KMS-11 (cell line): ENCODE data around the gene COPS8.

Experiments
- H2AFZ ChIP-seq: fragments of 200-600 bp; sonication (generic); 2 replicates; pipeline ENCODE4 v1.6.1; 2016; ENCODE audit warnings: antibody characterized with exemption, mixed run types, low read depth
- H3K27ac ChIP-seq: fragments of 200-600 bp; sonication (generic); 2 replicates; pipeline ENCODE4 v1.6.1; 2016; ENCODE audit warnings: mild to moderate bottlenecking, mixed run types
- H3K27me3 ChIP-seq: fragments of 200-600 bp; sonication (generic); 2 replicates; pipeline ENCODE4 v1.6.1; 2017; ENCODE audit warnings: mild to moderate bottlenecking, low read depth, mixed run types, moderate library complexity; ENCODE audit not compliant: insufficient read depth
- H3K36me3 ChIP-seq: fragments of 200-600 bp; sonication (generic); 2 replicates; pipeline ENCODE4 v1.6.1; 2017; ENCODE audit warnings: mild to moderate bottlenecking, mixed run types; ENCODE audit not compliant: insufficient read depth
- H3K4me1 ChIP-seq: fragments of 200-600 bp; sonication (generic); 2 replicates; pipeline ENCODE4 v1.6.1; 2016; ENCODE audit warnings: mild to moderate bottlenecking, low read depth, mixed run types; ENCODE audit not compliant: poor library complexity, severe bottlenecking
- H3K4me2 ChIP-seq: fragments of 200-600 bp; sonication (generic); 2 replicates; pipeline ENCODE4 v1.7.0; 2016; ENCODE audit warnings: mild to moderate bottlenecking, mixed run types
- H3K4me3 ChIP-seq: fragments of 200-600 bp; sonication (generic); IDR thresholded peaks from 2 replicates; pipeline ENCODE4 v1.6.1; 2017; ENCODE audit warnings: low read depth, low read length, mixed read lengths; ENCODE audit not compliant: insufficient read depth
- H3K79me2 ChIP-seq: fragments of 200-600 bp; sonication (generic); 2 replicates; pipeline ENCODE4 v1.6.1; 2016; ENCODE audit warnings: low read depth, mixed run types; ENCODE audit not compliant: insufficient read depth
- H3K9ac ChIP-seq: fragments of 200-600 bp; sonication (generic); 2 replicates; pipeline ENCODE4 v1.6.1; 2016; ENCODE audit warnings: mild to moderate bottlenecking, mixed run types
- H4K20me1 ChIP-seq: fragments of 200-600 bp; sonication (generic); 2 replicates; pipeline ENCODE4 v1.6.1; 2016; ENCODE audit warnings: mild to moderate bottlenecking, mixed run types; ENCODE audit not compliant: insufficient read depth
- TF ChIP-seq, protein P1 (sequence below): fragments of 200-600 bp; sonication (generic); conservative IDR thresholded peaks from 2 replicates; pipeline ENCODE4 v1.6.1; 2017; ENCODE audit warnings: low read depth, mild to moderate bottlenecking, antibody characterized with exemption, low read length, moderate library complexity, mixed read lengths

The COPS8 gene

GRCh38 chr2:237097911-237098702 is 12.4 kb downstream of the COPS8 start:
- Histone ChIP-seq H2AFZ (no peak overlapping the region), H4K20me1 (no peaks in the 10 kb centered on the region), H3K9ac (no peak overlapping the region), H3K79me2 (0 out of 2 replicates have a peak, but pooled peaks cover 7% of the 10 kb centered on the region), H3K27ac (no peak overlapping the region), H3K4me2 (no peak overlapping the region), H3K27me3 (no peaks in the 10 kb centered on the region), H3K4me3 (no peak overlapping the region), H3K36me3 (0 out of 2 replicates have a peak, but pooled peaks cover 5% of the 10 kb centered on the region), H3K4me1 (no peaks in the 10 kb centered on the region)
- TF ChIP-seq, protein P1, sequence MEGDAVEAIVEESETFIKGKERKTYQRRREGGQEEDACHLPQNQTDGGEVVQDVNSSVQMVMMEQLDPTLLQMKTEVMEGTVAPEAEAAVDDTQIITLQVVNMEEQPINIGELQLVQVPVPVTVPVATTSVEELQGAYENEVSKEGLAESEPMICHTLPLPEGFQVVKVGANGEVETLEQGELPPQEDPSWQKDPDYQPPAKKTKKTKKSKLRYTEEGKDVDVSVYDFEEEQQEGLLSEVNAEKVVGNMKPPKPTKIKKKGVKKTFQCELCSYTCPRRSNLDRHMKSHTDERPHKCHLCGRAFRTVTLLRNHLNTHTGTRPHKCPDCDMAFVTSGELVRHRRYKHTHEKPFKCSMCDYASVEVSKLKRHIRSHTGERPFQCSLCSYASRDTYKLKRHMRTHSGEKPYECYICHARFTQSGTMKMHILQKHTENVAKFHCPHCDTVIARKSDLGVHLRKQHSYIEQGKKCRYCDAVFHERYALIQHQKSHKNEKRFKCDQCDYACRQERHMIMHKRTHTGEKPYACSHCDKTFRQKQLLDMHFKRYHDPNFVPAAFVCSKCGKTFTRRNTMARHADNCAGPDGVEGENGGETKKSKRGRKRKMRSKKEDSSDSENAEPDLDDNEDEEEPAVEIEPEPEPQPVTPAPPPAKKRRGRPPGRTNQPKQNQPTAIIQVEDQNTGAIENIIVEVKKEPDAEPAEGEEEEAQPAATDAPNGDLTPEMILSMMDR, result no peak

DNA sequence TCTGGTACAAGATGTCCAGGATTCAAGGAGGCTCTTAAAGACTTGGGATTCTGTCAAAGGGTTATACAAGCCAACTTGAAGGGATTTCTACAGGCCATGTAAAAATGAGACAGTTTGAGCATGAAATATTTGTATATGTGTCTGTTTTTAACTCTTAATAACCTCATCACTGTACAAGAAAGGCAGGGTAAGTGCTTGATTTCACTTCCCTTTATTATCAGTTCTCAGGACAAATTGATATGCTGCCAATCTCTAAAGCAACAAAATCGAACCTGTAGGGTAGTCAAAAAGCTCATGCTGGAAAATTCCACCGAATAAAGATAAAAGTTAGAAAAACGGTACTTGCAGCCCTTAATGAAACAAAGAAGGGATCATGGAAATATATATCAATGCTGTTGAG is 14.1 kb downstream of the COPS8 start:
- Histone ChIP-seq H3K27ac (no peak overlapping the region), H3K9ac (no peak overlapping the region), H3K27me3 (no peaks in the 10 kb centered on the region), H3K4me2 (no peak overlapping the region), H3K4me3 (no peak overlapping the region), H3K4me1 (no peaks in the 10 kb centered on the region), H3K79me2 (no peaks in the 10 kb centered on the region), H2AFZ (no peak overlapping the region), H4K20me1 (no peaks in the 10 kb centered on the region), H3K36me3 (0 out of 2 replicates have a peak, but pooled peaks cover 5% of the 10 kb centered on the region)
- TF ChIP-seq, protein P1, result no peak

DNA sequence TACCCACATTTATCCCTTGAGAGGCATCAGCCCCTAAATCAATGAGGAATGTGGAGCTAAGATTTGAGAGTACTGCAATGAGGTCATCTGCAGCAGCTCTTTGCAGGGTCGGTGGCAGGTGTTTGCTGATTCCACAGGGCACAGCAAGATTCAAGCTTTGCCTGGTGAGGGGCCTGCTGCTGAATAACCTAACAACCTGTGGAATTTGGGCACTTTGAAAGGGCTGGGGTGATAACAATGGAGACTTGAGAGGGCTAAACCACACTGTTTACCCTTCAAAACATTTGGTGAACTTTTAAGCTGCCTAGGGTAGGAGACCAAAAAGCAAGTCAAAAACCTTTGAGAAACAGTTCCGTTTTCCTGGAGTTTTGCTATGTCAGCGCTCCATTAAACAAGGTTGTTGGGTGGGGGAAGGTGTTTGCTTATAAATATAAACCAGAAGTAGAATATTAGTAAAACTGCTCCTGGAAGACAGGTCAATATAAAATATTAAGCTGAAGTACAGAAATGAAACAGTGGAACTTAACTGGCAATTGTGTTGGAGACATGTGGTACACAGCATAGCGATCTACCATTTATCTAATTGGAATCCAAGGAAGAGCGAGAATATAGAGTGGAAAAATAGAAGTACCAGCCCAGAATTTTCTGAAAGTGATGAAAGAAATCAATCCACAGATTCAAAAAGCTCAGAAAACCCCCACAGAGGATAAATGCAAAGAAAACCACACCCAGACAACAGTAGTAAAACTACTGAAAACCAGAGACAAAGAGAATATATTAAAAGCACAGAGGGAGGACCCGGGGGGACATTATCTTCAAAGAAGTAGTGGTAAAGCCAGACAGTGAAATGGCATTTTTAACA is 15.7 kb downstream of the COPS8 start:
- TF ChIP-seq, protein P1, result no peak
- H2AFZ ChIP-seq, result no peak overlapping the region
- no peak overlapping the region for H3K9ac ChIP-seq
- H3K27ac ChIP-seq, result no peak overlapping the region
- H3K36me3 ChIP-seq, result 0 out of 2 replicates have a peak, but pooled peaks cover 5% of the 10 kb centered on the region
- no peaks in the 10 kb centered on the region for H3K79me2 ChIP-seq
- H3K4me2 ChIP-seq, result no peak overlapping the region
- no peaks in the 10 kb centered on the region for H4K20me1 ChIP-seq
- H3K4me3 ChIP-seq, result no peak overlapping the region
- no peaks in the 10 kb centered on the region for H3K4me1 ChIP-seq
- no peaks in the 10 kb centered on the region for H3K27me3 ChIP-seq

DNA sequence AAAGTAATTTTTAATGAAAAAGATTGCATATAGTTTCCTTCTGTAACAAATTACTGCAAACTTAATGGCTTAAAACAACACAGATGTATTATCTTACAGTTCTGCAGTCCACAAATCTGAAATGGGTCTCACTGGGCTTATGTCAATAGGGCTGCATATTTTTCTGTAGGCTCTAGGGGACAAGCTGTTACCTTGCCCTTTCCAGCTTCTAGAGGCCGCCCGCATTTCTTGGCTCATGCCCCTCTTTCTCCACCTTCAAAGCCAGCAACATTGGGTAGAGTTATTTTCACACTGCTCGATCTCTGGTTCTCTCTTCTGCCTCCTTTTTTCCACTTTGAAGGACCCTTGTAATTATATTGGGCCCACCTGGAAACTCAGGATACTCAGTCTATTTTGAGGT is 16.7 kb downstream of the COPS8 start:
- no peaks in the 10 kb centered on the region for H3K27me3 ChIP-seq
- H3K9ac ChIP-seq, result no peak overlapping the region
- no peaks in the 10 kb centered on the region for H4K20me1 ChIP-seq
- H3K4me3 ChIP-seq, result no peak overlapping the region
- TF ChIP-seq, protein P1, result no peak
- H3K27ac ChIP-seq, result no peak overlapping the region
- H3K4me2 ChIP-seq, result no peak overlapping the region
- H3K36me3 ChIP-seq, result 0 out of 2 replicates have a peak, but pooled peaks cover 5% of the 10 kb centered on the region
- no peak overlapping the region for H2AFZ ChIP-seq
- H3K4me1 ChIP-seq, result no peaks in the 10 kb centered on the region
- no peaks in the 10 kb centered on the region for H3K79me2 ChIP-seq
